ENCODE results near the gene NISCH. TPM values are rescaled to one million over a fixed set of nuclear protein-coding genes. Genes with fewer than 3 reads are reported as not detected.

The NISCH gene
- total RNA-seq, 6 experiments from 2014 or later: 46.4 to 62.5 (median 55.8) TPM

DNA sequence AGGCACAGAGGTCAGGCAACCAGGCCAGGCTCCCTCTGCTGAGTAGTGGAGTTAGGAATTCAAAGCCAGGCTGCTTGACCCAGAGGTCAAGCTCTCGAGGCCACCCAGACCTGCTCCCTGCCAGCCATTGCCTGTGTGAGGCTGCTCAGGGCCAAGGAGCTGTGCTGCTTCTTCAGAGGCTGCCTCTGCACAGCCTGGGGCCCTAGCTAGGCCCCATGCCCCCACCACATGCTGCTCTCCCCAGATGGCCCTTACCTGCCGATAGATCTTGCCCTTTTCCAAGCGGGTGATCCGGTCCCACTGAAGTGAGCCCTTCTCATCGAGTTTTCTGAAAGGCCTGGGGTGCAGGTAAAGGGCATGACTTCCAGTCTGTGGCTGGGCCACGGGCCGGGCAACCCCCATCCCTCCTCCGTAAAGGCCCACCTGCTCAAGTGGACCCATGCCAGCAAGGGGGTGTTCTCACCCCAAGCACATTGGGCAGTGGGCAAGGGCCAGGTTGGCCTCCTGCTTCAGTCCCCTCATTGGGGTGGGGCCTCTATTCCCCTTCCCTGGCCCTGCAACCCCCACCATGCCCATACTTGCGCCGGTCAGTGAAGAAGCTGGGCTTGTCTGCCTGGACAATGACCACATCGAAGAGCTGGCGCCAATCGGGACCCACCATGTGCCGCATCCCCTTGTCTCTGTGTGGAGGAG lies 71.8 kb downstream of the NISCH start:
- TF ChIP-seq, protein P1, sequence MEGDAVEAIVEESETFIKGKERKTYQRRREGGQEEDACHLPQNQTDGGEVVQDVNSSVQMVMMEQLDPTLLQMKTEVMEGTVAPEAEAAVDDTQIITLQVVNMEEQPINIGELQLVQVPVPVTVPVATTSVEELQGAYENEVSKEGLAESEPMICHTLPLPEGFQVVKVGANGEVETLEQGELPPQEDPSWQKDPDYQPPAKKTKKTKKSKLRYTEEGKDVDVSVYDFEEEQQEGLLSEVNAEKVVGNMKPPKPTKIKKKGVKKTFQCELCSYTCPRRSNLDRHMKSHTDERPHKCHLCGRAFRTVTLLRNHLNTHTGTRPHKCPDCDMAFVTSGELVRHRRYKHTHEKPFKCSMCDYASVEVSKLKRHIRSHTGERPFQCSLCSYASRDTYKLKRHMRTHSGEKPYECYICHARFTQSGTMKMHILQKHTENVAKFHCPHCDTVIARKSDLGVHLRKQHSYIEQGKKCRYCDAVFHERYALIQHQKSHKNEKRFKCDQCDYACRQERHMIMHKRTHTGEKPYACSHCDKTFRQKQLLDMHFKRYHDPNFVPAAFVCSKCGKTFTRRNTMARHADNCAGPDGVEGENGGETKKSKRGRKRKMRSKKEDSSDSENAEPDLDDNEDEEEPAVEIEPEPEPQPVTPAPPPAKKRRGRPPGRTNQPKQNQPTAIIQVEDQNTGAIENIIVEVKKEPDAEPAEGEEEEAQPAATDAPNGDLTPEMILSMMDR (IDR thresholded peaks at IDR 0.05): no peak
- Mint-ChIP-seq H3K4me1 (ENCODE audit: low read depth) (peaks cover 24% of the 10 kb centered on the region), H3K4me3 (no peak overlapping the region), H3K27ac (no peak overlapping the region), H3K9me3 (no peaks in the 10 kb centered on the region), H3K36me3 (ENCODE audit: low read depth) (peaks cover 14% of the 10 kb centered on the region), H3K27me3 (ENCODE audit: insufficient read depth) (no peaks in the 10 kb centered on the region)
- DNase-seq: no peak

DNA sequence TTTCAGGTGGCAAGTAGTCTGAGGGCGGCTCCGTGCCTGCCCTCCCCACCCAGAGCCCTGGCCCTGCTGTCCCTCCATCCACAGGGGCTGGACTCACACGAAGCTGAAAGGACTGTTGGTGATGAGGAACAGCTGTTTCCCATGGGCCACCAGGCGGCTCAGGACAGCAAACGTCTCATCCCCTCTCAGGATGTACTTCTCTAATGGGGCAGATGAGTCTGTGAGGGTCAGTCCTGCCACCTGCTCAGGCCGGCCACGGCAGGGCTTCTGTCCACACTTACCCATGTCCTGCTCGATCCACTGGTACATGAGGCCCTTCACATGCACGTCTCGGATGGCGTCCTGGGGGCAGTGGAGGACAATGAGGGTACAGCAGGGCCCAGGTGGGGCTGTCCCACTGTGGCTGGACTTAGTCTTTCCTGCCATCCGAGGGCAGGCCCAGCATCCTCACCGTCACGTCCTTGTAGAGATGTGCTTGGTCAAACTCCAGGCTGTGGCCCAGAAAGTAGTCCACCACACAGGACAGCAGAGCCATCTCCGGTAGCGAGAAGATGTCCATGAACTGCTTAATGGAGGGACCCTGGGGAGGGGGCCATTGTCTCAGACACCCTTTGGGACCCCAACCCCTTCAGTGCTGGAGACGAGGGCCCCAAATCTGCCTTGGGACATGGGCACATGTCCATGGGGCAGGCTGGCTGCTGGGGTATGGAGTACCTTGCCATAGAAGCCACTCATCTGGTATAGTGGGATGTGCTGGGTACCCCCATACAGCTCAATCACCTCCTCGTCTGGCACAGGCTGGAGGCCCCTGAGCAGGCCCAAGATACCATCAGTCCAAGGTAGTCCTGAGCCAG lies 72.6 kb downstream of the NISCH start:
- H3K9me3 Mint-ChIP-seq: no peaks in the 10 kb centered on the region
- TF ChIP-seq, protein P1 (IDR thresholded peaks at IDR 0.05): no peak
- peaks cover 14% of the 10 kb centered on the region for H3K36me3 Mint-ChIP-seq (ENCODE audit: low read depth)
- H3K4me3 Mint-ChIP-seq: no peak overlapping the region
- peaks cover 29% of the 10 kb centered on the region for H3K4me1 Mint-ChIP-seq (ENCODE audit: low read depth)
- H3K27me3 Mint-ChIP-seq (ENCODE audit: insufficient read depth): no peaks in the 10 kb centered on the region
- no peak for DNase-seq
- no peak overlapping the region for H3K27ac Mint-ChIP-seq

DNA sequence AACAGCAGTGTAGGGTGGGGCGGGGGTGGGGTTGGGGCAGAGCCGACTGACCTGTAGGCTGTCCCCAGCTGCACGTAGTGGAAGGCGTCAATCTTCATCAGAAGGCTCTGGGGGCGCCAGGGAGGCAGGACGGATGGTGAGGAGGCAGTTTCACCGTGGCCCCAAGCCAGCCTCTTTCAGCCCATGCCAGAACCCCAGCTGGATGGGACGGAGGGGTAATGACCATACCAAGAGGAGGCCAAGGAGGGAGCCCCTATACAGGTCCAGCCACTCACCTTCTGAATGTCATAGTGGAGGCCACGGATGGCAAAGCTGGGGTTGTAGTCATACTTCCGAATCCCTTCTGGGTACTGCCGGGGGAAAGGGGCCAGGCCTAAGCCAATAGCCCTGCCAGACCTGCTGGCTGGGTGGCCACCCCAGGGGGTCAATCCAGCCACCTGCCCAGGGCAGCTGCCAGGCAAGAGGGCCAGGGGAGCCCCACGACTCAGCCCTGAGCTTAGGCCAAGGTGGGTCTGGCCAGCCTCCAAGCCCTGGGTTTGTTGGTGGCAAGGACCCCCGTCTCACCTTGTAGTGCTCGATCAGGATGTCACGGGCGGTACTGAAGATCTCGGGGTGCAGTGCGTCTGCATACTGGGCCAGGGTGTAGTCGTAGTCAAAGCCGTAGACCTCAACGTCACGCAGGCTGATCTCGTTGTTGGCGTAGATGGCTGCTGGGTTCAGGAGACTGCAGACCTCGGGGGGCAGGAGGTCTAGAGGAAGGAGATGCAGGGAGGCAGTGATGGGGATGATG lies 73.4 kb downstream of the NISCH start:
- TF ChIP-seq, protein P1 (IDR thresholded peaks at IDR 0.05): no peak
- H3K9me3 Mint-ChIP-seq: no peaks in the 10 kb centered on the region
- H3K4me1 Mint-ChIP-seq (ENCODE audit: low read depth): peaks cover 29% of the 10 kb centered on the region
- no peak overlapping the region for H3K27ac Mint-ChIP-seq
- no peak overlapping the region for H3K4me3 Mint-ChIP-seq
- peaks cover 12% of the 10 kb centered on the region for H3K36me3 Mint-ChIP-seq (ENCODE audit: low read depth)
- no peaks in the 10 kb centered on the region for H3K27me3 Mint-ChIP-seq (ENCODE audit: insufficient read depth)
- DNase-seq: no peak

DNA sequence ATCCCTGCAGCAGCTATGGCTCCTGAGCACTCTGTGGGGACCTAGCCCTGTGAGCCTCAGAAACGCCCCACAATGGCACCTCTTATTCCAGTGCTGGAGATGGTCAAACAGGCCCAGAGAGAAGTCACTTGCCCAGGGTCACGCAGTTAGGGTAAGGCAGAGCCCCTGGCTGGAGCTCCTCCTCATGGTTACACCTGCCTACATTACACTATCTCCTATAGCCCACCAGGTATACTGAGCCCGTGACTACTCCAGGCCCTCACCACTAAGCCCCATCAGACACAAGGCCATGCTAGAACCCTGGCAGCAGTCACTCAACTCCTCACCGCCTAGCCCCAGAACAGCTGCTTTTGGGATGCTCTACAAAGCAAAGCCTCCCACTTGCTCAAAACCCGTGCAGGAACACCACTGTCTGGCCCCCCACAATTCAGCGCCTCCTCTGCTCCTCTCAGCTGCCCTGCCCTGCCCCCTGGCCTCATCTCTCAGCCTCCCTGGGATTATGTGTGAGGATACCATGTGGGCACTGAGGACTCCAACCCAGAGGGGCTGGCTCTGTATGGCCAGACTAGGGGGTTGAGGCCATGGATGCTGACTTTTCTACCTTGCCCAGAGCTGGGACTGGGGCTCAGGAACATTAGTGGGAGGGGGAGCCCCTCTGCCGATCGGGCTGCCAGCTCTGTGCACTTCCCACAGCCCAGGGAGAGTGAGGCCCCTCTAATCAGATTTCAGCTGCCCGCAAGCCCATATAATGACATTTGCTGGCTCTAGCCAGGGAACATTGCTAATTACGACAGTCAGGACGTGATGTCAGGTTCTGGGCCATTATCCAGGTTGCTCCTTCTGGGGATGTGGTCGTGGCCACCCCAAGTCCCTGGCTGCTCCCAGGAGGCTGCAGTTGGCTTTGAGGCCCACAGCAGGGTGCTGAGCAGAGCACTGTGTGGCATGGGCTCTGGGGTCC lies 74.3 kb downstream of the NISCH start:
- no peaks in the 10 kb centered on the region for H3K27me3 Mint-ChIP-seq (ENCODE audit: insufficient read depth)
- peaks cover 33% of the 10 kb centered on the region for H3K4me1 Mint-ChIP-seq (ENCODE audit: low read depth)
- peak overlapping the region; percentile 71 for H3K27ac Mint-ChIP-seq
- H3K4me3 Mint-ChIP-seq: no peak overlapping the region
- no peak for DNase-seq
- TF ChIP-seq, protein P1 (IDR thresholded peaks at IDR 0.05): no peak
- H3K36me3 Mint-ChIP-seq (ENCODE audit: low read depth): peaks cover 4% of the 10 kb centered on the region; the same call in 1 of the 2 replicates
- no peaks in the 10 kb centered on the region for H3K9me3 Mint-ChIP-seq
